GM19395 (cell line): ENCODE results near the gene SPATS1.
A peak's percentile ranks its signal among the peaks of the same experiment; 100 is the strongest.
"Not testable (repeated sequence)": the region's sequence is repeated elsewhere in the genome, so short reads cannot be mapped to it uniquely, and the experiment has no call there.

Experiments used
- ATAC-seq: cut with Tn5 transposase; IDR thresholded peaks from one replicate; pipeline ENCODE4 v1.9.1; 2021; ENCODE audit warnings: mild to moderate bottlenecking, moderate library complexity; ENCODE audit not compliant: unreplicated experiment

Gene SPATS1

DNA sequence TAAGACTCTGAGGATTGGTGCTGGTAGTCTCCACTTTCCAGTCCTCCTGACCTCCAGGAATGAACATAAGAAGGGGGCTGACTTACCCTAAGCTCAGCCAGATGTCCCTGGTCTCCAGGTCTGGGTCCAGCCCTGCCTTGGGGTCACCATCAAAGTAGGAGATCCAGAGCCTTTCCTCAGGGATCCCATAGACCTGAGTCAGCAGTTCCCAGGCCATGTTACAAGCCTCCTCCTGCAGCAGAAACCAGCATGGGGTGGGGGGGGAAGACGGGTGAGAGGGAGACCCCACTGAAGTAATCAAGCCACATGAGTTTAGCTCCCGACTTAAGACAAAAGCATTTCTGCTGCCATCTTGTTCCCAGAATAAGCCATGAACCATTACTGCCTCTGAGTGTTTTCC, 31.1 kb upstream of the SPATS1 start:
- no peak for ATAC-seq

DNA sequence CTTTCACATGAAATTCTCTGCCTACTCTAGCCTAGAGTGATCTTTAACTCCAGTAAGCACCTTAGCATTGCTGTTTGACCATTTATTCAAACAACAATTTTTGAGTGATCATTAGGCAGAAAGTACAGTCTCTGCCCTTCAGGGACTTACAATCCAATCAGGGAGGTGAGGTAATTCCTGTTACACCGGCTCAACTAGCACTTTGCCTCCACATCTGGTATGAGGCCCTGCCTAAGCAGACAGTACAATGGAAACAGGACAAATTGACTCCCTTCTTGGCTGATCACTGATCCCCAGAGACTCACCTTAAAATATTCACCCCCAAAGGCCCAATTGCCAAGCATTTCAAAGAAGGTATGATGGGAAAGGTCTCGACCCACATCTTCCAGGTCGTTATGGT, 30.7 kb upstream of the SPATS1 start:
- no peak for ATAC-seq

DNA sequence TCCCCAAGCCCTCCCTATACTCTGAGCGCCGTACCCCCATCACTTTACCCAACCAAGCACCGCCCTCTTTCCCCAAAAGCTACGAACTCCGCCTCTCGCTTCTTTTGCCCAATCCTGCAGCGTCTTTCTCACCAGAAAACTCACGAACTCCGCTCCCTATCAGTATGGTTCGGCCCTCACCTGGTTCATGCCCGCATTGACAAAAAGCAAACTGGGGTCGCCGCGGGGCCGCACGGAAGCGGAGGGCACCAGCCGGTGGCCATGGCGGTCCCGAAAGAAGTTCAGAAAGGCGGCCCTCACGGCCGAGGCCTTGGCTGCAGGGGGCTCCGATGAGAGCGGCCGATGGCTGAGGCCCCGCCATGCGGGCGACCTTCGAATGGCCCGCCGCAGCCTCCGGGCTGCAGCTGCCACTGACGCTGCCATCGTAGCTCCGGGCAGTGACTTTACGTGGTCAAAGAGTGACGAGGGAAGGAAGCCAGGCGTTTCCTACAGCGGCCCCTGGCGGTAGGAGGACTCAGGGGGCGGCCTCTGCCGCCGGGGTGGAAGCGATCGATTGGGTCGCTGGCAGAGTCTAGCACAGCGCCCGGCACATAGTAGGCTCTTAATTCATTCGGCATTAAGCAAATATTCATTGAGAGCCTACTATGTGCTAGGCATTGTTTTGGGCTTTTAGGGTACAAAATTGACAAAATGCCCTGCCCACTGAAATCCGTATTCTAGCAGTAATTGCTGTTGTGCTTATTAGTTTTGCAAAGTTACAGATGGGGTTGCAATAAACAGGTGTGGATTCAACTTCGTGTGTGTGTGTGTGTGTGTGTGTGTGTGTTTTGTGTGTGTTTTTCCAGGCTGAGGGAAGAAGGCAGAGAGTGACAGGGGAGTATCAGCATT, 29.3 kb upstream of the SPATS1 start, which contains the start of gene AARS2:
AARS2 (minus strand) TSS at position 447 of the 888 bp plus-strand sequence; CDS start at position 423, 24 bp downstream.
- peak; percentile 97 for ATAC-seq

DNA sequence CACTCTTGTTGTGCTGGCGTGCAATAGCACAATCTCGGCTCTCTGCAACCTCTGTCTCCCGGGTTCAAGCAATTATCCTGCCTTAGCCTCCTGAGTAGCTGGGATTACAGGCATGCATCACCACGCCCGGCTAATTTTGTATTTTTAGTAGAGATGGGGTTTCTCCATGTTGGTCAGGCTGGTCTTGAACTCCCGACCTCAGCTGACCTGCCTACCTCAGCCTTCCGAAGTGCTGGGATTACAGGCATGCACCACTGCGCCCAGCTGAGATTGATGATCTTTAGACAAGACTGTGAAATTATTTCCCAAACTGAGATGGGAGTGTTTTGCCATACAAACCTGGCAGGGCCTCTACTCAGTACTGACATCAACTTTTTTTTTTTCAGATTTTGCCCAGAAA, 27.8 kb upstream of the SPATS1 start:
- not testable (repeated sequence) for ATAC-seq

DNA sequence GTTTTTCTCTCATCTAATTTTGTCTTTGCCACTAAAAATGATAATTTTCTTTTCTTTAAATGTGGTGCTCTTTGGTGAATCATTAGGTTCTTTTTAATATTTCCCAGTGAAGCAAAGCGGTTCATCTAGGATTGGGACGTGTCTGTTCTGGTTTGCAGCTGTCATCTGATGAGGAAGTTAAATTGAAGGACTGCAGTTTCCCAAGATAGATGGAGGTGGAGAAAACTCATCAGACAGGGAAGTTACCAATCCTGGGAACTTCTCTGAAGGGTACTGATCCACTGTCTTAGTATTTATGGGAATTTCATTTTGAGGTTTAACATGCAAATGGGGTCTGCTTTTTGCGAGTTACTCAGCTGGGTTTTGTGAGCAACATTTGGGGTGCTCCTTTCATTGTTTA, 26.9 kb upstream of the SPATS1 start:
- no peak for ATAC-seq

DNA sequence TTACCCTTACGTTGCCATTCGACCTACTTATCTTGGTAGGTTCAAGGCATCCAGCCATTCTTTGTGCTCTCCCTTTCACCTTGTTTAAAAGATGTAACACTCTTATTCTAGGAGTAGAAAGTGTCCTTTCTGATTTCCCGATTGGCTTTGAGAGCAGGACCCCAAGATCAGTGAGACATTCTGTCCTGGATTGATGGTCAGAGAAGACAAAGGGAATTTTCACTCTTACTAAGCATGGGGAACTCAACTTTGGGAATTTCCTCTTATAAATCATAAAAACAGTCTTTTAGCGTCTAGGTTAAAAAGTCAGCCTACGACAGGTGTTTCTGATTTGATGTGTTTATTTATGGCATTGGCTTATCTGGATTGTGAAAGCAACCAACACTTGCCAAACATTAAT, 26.5 kb upstream of the SPATS1 start:
- no peak for ATAC-seq

DNA sequence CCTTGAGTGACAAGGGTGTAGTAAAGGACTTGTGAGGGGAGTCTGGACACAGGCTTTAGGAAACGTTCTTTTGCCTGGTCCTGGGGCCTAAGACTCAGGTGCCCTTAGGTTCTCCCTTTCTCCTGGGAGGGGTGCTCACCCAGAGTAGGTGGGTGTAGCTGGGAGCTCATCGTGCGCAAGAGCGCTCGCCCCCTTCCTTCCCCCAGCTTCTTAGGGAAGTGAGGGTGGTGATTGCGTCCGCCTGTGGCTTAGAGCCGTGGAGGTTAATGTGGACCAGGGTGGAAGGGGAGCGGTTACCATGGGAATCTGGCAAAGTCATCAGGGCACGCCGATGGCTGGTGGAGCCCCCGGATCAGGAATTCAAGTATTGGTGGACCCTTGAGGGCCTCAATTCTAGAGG, 26.0 kb upstream of the SPATS1 start:
- no peak for ATAC-seq

DNA sequence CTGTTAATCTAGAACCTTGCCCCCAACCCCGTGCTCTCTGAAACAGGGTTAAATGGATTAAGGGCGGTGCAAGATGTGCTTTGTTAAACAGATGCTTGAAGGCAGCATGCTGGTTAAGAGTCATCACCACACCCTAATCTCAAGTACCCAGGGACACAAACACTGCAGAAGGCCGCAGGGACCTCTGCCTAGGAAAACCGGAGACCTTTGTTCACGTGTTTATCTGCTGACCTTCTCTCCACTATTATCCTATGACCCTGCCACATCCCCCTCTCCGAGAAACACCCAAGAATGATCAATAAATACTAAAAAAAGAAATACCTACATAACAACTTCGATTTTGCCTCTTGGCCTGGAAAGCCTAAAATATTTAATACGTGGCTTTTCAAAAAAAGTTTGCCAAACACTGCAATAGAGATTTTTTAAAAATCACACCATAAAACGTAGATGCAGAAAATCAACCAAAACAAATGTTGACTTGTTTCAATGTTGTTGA, 25.3 kb upstream of the SPATS1 start:
- not testable (repeated sequence) for ATAC-seq

DNA sequence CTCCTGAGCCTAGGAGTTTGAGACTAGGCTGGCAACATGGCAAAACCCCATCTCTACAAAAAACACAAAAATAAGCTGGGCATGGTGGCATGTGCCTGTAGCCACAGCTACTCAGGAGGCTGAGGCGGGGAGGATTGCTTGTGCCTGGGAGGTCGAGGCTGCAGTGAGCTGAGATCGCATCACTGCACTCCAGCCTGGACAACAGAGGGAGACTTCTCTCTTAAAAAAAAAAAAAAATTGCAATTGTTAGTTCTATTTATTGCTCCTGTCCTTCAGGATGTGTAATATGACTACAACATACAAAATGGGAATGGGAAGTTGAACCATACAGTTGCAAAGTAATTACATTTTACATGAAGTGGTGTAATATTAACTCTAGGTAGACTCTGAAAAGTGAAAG, 21.2 kb upstream of the SPATS1 start:
- no peak for ATAC-seq

DNA sequence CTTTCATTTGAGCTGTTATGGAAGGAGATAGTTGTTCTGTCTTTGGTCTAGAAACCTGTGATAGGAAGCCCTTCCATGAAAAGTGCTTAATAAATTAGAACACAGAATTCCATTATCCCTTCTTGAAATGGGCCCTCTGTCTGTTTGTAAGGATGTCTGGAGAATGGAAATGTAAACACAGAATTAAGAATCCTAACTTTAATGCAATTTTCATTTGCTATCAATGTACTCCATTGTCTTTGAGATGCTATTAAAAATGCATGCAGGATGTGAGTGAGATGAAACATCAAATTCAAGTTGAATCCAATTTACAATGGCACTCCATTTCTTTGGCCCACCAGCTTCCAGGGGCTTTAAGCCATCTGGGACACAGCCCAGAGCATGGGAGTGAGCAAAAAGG, 15.4 kb upstream of the SPATS1 start:
- no peak for ATAC-seq

DNA sequence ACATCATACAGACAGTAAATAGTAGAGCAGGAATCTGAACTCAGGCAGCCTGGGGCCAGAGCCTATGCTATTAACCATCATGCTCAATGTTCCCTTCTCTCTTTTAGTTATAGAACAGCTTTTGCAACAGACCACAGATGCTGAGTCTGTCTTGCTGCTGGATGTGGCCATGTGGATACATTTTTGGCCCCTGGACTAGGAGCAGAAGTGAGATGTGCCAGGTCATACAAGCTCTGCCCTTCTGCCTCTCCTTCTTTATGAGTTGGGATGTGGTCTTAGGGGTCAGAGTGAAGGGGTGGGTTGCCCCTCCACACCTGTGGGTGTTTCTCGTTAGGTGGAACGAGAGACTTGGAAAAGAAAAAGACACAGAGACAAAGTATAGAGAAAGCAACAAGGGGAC, 14.7 kb upstream of the SPATS1 start:
- no peak for ATAC-seq

DNA sequence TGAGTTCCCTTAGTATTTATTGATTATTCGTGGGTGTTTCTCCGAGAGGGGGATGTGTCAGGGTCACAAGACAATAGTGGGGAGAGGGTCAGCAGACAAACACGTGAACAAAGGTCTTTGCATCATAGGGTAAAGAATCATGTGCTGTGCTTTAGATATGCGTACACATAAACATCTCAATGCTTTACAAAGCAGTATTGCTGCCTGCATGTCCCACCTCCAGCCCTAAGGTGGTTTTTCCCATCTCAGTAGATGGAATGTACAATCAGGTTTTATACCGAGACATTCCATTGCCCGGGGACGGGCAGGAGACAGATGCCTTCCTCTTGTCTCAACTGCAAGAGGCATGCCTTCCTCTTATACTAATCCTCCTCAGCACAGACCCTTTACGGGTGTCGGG, 14.2 kb upstream of the SPATS1 start:
- ATAC-seq, result not testable (repeated sequence)

DNA sequence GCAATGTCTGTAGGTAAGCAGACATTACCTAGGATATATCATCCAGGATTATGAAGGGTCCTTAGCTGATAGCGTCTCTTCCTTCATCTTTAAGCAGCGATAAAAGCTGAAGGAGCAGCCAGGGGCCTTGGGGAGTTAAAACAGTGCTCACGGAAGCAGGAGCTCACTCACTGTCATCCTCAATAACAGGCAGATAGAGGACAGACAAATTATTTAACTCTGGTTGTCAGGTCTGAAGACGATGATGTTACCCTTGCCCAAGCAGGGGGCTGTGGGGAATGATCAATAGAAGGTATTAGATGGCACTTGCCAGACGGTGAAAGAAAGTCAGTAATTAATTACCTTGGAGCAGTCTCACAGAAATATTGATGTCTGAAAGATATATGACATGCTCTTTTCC, 12.6 kb upstream of the SPATS1 start:
- no peak for ATAC-seq

DNA sequence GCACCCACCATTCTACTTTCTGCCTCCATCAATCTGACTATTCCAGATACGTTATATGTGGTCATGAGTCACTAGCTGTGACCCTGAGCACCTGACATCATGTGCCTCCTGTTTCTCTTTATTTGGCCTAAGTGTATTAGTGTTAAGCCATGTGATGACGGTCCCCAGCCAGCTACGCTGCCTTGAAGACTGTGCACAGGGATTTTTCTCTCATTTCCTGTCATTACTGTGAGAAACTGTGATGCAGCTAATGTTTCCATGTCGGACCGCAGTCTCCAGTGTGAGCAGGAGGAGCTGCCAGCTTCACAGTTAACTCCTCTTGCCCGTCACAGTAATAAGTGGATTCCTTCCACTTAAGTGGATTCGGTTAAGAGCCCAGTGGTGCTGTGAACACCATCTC, 9.9 kb upstream of the SPATS1 start:
- ATAC-seq, result no peak

DNA sequence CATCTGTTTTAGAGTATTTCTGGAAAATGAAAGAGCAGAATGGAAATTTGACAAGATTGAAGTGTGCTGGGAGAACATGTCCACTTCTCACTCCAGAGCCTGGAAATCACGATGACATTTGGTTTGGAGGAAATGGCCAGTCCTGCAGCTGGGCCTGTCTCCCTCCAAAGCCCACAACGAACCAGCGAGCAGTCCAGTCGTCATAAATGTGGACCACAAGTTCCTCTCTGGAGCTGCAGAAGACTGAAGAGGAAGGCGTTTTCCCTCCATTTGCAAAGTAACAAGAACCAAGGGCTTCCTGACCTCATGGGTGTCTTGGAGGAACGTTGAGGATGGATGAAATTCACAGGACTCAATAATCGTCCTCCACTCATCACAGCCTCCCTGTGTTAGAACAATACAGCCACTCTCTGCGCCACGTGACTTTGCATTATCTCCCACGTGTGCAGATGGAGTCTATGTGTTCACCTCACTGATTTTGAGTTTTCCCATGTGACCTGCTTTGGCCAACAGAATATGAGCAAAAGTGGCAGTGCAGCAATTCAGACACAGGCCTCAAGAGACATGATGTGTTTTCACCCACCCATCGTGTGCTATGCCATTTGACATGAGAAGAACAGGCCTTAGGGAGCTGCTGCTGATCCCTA, 9.1 kb upstream of the SPATS1 start:
- ATAC-seq, result no peak

DNA sequence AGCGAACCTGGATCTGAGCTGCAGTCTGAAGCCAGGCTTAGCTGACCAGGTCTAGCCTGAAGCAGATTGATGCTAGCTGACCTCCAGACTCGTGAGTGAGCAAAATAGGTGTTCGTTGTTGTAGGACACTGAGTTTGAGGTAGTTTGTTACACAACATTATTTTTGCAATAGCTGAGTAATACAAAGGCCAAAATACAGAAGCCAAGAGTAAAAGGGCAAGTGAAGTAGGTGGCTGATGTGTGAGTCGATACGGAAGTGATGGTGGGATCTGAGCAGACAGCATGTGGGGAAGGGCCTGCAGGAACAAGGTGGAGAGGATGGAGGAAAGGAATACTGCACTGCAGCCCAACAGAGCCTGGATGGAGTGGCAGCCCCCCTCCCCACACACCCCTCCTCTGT, 8.5 kb upstream of the SPATS1 start:
- no peak for ATAC-seq

DNA sequence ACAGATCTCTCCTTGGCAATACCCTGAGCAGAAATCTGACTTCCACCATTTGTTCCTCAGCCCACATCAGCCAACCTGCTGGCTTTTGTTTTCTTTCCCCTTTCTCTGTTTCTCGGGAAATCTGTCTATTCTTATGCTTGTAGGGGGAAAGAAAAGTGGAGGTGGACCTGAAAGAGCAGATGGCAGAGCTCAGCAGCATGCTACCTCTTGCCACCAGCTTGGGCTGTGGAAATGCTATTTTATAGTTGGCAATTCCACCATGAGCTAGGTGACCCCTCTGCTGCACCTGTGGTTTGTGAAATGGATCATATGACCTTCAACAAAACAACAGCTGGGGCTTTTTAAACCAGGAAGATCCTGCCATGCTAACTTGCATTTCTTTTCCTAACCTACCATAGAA, 6.8 kb upstream of the SPATS1 start:
- ATAC-seq, result no peak

DNA sequence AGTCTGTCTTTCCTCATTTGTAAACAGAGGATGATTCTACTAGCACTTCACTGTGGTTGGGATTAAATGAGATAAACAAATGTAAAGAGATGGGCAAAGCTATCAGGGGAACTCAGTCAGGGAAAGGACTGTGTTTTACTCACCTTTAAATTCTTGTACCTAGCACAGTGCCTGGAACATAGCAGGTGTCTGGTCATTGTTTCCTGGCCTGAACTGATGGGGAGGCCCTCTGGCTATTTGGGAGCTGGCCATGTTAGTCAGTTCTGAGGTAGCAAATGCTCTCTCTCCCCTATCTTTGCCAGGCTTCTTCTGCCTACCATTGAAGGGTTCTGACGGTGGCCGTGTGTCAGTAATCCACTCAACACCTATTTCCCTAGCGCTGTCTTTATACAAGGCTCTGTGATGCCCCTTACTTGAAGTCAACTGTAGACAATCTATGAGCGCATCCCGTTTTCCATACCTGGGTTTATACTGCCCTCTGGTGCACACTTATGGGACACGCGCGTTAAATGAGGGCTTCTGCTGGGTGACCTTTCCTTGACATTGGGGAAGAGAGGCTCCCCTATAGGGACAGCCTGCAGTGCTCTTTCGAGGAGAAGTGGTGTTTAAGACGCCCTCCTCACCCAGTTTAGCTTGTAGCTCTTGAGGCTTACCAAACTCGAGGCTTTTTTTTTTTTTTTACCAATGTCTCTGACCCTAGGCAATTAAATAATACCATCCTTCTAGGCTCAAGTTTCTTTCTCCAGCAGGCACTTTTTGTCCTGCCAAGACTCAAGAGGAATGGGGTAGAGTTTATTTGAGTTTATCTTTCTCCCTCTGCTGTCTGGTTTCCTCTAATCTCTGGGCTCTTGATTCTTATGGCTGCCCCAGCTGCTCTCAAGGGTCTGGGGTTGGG, 4.0 kb upstream of the SPATS1 start:
- ATAC-seq, result peak; percentile 67

DNA sequence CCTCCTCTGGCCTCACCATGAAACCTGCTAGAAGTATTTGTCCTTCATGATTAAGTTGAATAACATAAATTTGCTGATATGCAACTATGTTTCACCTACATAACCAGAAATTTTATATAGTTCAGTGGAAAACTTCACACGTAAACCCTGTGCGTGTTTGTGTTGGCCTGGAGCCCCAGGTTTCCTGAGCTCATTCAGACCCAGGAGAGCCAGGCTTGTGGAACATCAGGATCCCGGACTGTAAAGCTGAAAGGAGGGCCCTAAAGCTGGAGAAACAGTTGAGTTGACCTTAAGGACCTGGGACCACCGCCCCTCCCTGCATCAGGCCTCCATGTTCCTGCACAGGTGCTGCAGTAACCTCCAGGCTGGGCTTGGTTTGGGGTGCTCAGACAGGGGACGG, 3.1 kb upstream of the SPATS1 start:
- no peak for ATAC-seq

DNA sequence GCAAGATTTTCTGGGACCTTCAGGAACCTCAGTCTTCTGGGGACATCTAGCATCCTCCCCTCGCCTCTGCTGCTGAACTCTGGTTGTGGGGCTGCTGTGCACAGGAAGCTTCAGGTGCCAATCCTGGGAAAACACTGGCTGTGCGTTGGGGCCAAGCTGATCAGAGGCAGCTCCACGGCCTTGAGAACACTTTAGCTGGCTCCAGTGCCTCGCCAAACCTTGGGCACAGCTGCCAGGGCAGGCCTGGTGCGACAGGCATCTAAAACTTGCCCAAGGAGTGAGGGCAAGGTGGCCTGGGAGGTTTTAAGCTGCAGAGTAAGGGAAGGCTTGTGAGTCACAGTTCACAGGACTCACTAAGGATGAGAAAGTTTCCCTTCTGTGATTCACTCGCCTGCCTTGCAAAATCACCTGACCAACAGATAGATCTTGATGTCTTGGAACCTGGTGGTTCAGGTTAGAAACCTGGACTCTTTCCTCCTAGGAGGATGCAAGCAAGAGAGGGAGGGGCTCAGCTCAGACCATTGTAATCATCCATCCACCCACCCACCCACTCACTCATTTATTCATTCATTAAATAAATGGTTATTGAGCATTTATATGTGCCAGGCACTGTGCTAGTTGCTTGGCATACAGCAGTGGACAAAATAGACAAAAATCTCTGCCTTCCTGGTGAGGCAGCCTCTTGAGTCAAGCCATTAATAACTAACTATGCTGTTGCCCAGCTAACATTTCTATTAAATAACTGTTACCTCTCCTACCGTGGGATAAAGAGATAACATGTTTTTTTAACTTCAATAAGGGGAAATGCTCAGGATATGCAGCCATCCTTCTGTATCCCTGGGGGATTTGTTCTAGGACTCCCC, 2.5 kb upstream of the SPATS1 start:
- no peak for ATAC-seq
